Effector CD8-positive, alpha-beta T cell (primary cell): ENCODE results near the gene ASXL2.

Experiments used
- DNase-seq: peaks from one replicate; lab custom pipeline; 2025; lab: John Stamatoyannopoulos, UW

The ASXL2 gene

DNA sequence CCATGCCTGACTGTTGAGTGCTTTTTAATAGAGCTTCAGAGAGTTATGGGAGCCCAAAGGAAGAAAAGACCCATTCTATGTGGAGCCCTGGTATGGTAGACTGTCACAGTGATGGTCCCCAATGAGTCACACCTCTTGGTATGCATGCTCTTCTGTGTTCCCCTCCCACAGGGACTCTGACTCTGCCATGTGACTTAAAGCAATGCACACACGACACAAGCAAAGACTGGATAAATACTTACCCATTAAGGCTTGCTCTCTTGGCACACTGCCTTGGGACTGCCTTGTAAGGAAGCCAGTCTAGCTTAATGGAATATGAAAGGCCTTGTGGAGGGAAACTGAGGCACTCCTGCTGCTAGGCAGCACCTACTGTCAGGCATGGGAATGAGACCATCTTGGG is 188.2 kb downstream of the ASXL2 start:
- no peak for DNase-seq

DNA sequence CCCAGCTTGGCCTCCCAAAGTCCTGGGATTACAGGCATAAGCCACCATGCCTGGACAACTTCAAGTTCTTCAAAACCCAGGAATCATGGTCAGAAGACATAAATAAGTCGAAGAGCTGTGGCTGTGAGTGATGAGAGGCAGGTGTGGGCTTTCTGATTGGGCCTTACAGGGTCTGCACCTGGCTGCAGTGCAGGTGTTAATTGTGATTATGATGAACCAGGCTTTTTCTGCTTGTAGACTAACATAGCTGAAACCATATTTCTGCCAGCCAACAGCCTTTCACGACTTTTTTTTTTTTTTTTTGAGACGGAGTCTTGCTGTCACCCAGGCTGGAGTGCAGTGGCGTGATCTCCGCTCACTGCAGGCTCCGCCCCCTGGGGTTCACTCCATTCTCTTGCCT is 190.1 kb downstream of the ASXL2 start:
- DNase-seq: no peak

DNA sequence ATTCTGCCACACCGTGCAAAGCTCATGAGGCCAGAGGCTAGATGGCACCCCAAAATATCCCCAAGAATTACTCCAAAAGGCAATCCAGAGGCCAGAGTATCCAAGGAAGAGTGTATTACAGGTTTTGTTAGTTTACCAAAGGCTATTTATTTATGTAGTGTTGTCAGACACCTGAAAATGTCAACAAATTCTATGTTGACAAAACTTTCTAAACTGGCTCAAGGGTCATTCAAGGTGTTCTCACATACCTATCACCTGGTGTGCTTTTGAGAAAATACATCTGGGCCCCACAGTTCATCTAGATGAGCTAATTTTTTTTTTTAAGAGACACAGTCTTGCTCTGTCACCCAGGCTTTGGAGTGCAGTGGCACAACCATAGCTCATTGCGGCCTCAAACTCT is 192.5 kb downstream of the ASXL2 start:
- DNase-seq: no peak

DNA sequence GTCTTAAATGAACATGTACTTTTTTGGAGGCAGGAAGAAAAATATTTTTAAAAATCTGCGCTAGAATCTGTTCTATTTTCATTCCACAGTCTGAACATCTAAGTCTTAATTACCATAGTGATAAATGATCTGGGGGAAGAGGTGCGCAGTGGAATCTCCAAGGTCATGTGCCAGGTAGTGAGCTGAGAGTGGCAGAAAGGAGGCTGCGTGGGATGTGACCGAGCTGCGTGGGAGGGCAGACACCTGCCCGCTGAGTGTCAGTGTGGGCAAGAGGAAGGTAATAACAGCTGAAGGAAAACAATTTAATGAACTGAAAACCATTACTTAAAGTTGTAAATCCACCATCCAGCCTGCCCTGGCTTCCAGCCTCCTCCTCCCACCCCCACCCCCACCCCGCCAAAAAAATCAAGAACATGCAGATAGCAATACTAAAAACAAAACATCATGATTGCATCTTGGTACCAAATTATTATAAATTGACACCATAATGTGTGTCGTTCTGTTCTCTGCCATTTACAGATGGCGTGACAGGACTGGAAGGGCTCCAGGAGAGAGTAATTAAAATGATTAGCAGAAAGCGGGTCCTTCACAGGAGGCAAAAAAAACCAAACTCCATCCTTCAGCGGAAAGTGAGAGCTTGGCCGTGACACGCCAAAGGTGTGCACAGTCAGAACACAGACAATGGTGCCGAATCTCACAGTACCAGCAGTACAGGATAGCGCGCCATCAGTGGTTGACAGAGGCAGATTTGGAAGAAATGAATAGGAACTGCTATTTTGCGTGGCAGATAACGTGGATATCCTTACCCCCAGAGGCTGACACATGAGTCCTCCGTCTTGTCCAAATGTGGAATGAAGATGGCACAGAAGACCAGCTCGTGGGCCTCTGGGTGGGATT is 193.5 kb downstream of the ASXL2 start:
- DNase-seq: no peak
